NCI-H2171 treated with DMSO at 0.1 percent for 48 hours (cell line): ENCODE data around the gene MMP10.
A peak's percentile ranks its signal among the peaks of the same experiment; 100 is the strongest.
"Not testable (repeated sequence)": the region's sequence is repeated elsewhere in the genome, so short reads cannot be mapped to it uniquely, and the experiment has no call there.

Experiments used
- DNase-seq: peaks from one replicate; lab custom pipeline; 2025; lab: John Stamatoyannopoulos, UW

The MMP10 gene

DNA sequence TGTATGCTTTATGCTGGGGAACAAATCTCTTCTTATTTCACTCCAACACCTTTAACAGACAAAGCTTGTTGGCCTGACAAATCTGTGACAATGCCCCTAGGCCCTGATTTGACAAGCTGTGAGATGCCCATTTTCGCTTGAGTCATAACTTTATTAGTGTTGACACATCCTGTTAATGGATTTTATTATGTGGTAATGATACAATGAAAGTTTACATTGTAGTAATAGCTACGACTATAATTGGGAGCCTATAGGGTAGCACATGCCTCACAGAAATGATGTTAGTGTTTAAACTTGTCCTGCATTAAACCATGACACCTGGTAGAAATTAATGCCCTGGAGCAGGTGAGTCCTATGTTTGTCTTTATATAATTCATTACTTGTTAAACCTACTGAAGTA lies 3.3 kb upstream of the MMP10 start:
- DNase-seq: no peak

DNA sequence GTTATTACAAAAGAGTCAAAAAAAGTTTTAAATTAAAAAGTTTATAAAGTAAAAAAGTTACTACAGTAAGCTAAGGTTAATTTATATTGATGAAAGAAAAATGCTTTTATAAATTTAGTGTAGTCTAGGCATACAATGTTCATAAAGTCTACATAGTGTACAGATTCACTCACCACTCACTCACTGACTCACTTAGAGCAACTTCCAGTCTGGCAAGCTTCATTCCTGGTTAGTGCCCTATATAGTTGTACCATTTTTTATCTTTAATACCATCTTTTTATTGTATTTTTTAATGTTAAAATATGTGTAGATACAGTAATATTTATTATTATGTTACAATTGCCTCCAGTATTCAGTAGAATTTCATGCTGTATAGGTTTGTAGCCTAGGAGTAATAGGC lies 2.6 kb upstream of the MMP10 start:
- DNase-seq: no peak

DNA sequence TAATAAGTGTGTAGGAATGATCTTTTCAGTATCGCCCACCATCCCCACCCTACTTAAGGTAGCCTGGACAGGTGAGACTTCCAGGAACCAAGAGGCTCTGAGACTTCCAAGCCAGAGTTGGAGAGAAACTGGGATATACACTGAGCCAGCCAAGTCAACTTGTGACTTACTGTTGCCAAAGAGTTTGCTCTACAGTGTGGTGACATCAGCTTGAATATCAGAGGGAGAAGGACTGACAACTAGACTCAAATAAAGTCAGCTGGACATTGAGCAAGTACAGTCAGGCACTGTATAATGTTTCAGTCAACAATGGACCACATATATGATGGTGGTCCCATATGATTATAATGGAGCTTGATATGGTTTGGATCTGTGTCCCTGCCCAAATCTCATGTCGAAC lies 1.2 kb upstream of the MMP10 start:
- DNase-seq: no peak

DNA sequence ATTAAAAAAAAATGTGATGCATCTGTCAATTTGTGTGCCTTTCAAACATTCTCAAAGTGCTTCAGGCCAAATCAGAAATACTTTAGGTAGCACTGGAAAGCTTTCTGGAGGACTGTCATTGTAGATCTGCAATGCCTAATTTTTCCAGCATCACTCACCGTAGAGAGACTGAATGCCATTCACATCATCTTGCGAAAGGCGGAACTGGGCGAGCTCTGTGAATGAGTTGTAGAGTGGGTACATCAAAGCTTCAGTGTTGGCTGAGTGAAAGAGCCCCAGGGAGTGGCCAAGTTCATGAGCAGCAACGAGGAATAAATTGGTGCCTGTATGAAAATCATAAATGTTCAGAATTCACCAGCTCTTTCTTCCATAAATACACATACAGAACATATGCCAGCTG lies 4.0 kb downstream of the MMP10 start:
- no peak for DNase-seq

DNA sequence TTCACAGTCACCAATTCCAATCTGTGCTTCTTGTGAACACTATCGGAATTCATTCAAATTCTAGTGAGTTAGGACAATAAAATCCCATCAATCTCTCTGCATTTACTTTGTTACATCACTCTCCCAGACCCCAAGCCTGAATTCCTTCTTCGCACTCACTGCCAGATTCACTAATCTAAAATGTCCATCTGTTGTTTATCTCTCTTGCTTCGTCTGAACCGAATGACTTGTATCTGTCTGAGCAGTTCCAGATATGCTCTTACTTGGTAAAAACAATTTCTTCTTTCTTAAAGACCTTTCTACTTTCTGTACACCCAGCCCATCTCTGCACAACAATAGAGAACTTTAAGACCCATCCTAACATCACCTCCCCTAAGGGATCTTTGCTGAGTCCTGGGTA lies 7.0 kb downstream of the MMP10 start:
- no peak for DNase-seq

DNA sequence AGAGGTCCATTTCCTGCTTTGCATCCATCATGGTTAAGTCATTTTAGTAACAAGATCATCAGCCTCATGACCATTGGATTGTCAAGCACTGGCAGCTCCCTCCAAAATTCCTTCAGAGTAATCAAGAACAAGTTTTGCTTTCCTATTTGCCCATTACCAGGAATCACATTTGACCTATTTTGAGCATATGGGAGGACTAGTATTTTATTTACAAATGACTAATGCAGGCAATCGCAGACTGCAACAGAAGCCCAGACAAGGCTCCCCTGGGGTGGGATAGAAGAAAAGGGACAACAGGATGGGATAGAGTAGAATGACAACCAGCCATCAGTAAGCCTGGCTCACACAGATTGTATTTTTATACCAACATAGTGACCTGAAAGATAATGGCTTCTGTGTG lies 9.1 kb downstream of the MMP10 start:
- DNase-seq: no peak

DNA sequence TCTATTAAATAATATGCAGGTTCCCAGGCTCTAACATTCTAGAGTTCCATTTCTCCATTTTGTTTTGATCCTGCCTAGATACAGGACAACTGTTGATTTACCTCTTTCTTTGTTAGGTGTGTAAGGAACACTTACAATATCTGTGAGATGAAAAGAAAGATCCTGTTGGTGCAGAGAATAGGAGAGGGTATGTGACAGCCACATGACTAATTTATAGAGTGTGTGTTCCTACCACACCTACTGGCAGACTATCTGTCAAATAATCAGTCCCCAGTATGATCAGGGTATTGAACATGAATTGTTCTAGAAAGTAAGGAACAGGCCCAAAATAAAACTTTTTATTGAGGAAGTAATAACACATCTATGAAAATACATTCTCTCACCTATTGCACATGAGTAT lies 10.2 kb downstream of the MMP10 start:
- DNase-seq: no peak

DNA sequence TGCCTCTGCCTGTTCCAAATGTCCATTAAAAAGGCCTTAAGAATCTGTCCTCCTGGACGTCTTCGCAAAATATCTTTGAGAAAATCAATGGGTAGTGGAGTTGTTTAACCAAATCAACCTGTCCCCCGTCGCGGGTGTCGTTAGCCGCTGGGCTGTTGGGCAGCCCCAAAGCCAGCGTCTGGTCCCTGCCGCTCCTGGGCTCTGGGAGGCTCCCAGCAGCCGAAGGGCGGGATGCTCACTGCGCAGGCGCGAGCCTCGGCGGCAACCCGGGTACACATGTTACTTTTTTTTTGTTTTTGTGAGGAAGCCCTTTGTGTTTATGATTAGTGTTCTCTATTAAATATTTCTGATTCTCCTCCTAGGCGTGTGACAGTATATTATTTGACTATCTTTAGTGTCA lies 12.6 kb downstream of the MMP10 start:
- DNase-seq: no peak

DNA sequence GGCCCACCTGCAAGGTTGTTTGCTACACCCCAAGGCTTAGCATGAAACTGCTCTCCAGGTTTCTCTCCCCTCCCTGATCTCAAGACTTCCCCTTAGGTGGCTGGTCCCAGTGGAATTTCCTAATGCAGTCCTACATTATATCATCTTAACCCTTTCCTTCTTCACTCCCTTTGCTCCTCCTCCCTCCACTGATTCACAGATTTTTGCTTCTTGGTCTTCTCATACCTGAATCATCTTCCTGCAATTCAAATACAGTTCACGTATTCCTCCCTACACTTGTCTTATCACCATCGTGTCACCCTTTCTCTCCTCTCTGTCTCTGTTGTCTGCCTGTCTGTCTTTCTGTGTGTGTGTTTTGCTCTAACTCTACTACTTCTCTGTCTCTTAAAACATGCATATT lies 17.0 kb downstream of the MMP10 start:
- DNase-seq: no peak

DNA sequence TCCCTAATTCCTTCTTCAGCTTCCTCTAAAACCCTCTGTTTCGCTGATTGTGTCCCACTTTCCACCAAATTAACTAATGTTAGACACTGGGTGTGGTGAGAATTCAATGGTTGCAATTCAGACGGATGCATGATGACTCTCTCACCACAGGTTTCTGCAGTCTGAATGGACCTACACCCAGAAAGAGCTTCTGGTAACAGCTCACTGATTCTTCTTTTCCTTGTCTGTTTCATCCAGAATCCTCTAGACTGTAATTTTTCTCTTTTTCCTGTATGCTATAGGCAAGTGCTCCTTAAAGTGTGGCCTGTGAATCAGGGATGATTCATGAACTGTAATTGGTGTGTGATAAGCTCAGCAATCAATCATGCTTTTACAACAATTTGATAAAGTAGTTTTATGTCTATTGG lies 18.1 kb downstream of the MMP10 start:
- no peak for DNase-seq

DNA sequence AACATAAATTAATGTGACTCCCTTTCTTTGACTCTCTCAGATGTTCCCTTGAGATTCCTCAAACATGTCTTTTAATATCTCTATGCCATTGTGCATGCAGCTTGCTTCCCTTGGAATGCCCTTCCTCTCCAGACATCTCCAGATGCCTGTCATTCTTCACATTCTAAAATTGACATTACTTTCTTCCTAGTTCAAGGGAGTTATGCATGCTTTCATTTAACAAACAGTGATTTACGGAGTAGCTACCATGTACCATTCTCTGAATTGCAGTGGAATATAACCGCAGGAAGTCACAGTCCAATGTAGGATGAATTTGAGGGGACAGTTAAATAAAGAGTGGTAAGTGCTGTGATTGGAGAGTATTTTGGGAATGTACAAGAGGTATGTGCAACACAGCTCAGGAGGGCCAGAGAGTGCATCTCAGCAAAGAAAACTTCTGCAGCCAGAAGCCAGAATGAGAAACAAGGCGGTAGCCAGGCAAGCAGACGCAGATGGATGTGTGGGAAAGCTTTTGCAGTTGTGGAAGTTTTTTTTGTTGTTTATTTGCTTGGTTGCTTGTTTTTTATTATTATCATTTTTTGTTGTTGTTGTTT lies 18.7 kb downstream of the MMP10 start:
- no peak for DNase-seq

DNA sequence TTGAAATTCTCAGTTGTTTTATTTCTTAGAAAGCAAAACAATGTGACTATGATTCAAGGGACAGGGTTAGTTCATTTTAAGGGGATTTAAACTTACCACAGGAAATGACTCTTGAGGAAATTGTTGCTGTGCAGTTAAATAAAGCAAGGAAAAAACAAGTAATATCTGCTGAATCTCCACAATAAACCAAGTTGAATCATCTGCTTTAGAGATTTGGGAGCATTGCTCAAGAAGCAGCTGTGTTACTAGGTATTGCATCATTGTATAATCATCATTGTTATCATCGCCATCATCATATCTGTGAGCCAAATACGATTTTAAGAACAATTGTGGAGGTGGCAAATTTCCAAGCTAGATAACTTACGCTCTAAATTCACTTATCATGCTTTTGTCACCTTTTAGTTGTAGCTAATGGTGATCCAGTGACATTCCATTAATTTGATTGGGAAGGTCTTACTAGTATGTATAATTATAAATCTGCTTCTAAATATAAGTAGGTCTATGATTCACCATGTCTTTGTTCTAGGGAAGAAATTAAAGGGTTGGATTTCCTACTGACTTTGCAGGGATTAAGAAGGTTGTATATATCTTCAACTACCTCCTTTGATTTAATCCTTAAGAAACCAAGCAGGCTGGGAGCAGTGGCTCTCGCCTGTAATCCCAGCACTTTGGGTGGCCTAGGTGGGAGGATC lies 19.9 kb downstream of the MMP10 start:
- DNase-seq: no peak

DNA sequence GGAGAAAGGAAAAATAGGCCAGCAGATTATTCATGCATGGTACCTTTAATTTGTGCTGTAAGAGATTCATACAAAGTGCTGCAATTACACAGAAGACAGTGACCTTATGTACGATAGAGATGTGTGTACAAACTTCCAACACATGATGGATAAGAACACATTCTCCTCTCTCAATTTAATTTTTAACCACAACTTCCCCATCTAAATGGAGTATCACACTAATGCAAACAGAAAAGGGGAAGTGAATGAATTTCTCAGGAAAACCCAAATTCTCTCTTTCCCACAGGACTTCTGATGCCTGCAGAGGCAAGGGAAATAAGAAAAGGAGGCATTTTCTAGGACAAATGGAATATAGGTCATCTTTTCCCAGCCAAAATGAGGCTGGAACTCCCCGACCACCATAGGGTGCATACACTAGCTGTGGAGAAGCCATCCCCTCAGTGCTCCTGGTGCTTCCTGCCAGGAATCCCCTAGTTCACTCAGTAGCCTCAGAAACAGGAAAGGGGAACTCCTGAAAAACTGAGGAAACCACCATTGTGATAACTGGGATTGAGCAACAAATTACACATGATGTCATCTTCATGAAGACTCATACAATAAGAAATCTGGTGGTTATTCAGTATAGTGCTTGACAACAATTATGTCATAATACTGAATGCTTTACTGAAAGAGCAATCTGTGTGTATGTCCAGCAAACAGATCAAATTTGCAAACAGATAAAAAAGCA lies 22.4 kb downstream of the MMP10 start:
- DNase-seq: no peak

DNA sequence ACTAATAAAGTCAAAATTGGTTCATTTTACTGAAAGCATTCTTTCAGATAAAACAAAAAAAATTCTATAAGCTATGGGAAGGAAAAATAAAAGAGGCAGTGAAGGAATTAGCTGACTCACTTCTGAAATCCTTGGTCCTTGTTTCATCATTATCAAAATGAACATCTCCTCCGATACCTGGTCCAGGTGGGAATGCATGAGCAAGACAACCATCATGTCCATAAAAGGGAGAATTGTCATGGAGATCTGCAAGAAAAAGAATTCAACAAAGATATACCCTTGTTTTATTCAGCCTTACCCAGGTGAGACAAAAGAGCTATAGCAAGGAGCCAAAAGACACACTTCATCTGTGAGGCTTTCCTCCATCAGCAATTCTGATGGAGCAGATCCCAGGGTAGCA lies 27.2 kb downstream of the MMP10 start:
- no peak for DNase-seq

DNA sequence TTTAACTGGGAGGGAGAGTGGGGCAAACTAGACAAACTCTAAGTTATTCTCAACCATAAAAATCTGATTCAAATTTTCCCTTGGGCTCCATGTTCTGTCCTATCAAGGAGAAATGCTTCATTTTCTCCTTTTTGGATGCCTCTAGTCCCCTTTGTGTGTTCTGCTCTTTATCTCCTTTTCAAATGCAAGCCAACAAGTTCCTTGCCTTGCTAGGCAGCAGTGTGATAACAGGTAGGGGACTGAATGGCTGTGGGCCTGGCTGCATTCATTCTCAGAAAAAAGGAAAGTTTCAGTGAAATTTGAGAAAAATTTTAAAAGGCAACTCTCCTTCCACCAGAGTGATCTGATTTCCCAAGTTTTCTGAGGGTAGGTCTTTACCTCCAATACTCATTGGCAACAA lies 28.8 kb downstream of the MMP10 start:
- no peak for DNase-seq

DNA sequence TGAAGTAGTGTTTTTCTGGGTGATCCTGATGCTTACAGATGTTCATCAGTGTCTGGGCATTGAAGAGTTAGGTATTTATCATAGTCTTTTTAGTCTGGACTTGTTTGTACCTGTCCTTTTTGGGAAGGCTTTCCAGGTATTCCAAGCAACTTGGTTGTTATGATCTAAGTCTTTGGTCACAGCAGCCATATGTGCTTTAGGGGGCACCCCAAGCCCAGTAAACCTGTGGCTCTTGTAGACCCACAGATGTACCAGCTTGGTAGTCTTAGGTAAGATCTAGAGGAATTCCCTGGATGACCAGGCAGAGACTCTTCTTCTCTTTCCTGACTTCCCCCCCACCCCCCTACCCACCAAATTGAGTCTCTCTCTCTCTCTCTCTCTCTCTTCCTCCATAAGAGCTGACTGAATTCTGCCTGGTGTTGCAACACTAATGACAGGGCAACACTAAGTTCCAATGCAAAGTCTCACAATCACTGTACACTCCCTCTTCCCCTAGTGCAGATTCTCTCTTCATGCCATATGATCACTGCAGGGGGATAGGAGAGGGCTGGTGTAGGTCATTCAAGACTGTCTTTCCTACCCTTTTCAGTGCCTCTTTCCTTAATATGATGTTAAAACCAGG lies 31.2 kb downstream of the MMP10 start:
- DNase-seq: no peak

DNA sequence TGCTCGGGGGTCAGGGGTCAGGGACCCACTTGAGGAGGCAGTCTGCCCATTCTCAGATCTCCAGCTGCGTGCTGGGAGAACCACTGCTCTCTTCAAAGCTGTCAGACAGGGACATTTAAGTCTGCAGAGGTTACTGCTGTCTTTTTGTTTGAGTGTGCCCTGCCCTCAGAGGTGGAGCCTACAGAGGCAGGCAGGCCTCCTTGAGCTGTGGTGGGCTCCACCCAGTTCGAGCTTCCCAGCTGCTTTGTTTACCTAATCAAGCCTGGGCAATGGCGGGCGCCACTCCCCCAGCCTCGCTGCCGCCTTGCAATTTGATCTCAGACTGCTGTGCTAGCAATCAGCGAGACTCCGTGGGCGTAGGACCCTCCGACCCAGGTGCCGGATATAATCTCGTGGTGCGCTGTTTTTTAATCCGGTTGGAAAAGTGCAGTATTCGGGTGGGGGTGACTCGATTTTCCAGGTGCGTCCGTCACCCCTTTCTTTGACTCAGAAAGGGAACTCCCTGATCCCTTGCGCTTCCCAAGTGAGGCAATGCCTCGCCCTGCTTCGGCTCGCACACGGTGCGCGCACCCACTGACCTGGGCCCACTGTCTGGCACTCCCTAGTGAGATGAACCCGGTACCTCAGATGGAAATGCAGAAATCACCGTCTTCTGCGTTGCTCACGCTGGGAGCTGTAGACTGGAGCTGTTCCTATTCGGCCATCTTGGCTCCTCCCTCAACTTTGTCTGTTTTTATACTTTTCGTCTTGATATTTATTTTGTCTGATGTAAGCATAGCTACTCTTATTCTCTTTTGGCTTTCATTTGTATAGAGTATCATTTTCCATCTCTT lies 33.5 kb downstream of the MMP10 start:
- DNase-seq: peak; percentile 2

DNA sequence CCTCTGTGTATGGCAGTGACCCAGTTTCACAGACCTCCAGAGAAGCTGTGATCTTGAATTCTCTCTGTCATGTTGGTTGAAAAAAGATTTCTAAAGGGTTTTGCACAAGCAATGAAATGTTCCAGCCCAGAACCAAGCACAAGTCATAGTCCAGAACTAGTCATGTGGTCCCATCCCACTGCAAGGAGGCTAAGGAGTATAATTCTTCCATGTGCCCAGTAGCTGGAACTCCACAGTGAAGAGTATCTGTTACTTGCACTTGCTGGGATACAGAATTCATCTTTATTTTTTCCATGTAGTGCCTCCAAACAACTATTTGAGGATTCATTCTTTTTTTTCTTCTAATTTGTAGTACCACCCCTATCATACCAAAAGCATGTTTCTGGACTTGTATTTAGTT lies 45.8 kb downstream of the MMP10 start:
- no peak for DNase-seq

DNA sequence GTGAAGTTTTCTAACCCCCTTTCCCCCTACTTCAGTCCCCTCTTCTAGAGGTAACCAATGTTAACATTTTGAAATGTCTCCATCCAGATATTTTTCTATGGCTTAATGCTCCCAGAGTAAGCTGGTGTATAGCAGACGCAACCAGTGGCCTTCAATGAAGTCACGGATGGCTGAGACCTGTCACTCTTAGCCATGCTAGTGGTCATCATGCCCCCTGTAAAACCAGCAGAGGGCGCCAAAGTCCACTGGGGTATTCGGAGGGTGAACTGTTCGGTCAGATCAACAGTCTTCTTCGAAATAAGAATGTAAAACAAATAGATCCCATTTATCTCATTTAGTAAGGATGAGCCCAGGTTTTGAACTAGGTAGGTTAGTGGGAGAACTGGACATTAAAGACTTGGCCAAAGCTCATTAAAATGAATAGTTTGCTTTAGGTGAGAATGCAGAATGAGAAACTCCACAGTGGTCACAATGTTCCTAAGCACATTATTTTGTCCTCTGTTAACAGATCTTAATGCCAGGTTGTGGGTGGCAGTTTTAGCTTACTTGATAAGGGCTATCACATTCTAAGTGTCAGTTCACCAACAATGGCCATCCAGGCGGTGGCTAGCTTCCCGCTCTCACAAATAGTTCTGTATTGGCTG lies 47.1 kb downstream of the MMP10 start:
- peak; percentile 21 for DNase-seq

DNA sequence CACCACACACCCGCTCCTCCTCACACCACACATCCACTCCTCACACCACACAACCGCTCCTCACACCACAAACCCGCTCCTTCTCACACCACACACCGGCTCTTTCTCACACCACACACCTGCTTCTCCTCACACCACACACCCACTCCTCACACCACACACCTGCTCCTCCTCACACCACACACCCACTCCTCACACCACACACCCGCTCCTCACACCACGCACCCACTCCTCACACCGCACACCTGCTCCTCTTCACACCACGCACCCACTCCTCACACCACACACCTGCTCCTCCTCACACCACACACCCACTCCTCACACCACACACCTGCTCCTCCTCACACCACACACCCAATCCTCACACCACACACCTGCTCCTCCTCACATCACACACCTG lies 49.5 kb downstream of the MMP10 start:
- DNase-seq: not testable (repeated sequence)
